ENCODE data around the gene CBLC.

GRCh38 chr19:44753626-44753931 lies 24.1 kb upstream of the CBLC start:
- TF ChIP-seq POLR2AphosphoS5 (IDR thresholded peaks at IDR 0.05; ENCODE audit: low read depth, low read length) (no peak), TAF1 (IDR thresholded peaks at IDR 0.05; ENCODE audit: borderline replicate concordance, insufficient read depth, low read length) (no peak), FOXP2 (optimal IDR thresholded peaks at IDR 0.05; ENCODE audit: borderline replicate concordance, extremely low read depth, extremely low read length, insufficient read depth) (no peak)
- TF ChIP-seq, protein P1, sequence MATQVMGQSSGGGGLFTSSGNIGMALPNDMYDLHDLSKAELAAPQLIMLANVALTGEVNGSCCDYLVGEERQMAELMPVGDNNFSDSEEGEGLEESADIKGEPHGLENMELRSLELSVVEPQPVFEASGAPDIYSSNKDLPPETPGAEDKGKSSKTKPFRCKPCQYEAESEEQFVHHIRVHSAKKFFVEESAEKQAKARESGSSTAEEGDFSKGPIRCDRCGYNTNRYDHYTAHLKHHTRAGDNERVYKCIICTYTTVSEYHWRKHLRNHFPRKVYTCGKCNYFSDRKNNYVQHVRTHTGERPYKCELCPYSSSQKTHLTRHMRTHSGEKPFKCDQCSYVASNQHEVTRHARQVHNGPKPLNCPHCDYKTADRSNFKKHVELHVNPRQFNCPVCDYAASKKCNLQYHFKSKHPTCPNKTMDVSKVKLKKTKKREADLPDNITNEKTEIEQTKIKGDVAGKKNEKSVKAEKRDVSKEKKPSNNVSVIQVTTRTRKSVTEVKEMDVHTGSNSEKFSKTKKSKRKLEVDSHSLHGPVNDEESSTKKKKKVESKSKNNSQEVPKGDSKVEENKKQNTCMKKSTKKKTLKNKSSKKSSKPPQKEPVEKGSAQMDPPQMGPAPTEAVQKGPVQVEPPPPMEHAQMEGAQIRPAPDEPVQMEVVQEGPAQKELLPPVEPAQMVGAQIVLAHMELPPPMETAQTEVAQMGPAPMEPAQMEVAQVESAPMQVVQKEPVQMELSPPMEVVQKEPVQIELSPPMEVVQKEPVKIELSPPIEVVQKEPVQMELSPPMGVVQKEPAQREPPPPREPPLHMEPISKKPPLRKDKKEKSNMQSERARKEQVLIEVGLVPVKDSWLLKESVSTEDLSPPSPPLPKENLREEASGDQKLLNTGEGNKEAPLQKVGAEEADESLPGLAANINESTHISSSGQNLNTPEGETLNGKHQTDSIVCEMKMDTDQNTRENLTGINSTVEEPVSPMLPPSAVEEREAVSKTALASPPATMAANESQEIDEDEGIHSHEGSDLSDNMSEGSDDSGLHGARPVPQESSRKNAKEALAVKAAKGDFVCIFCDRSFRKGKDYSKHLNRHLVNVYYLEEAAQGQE (IDR thresholded peaks at IDR 0.05; ENCODE audit: insufficient read depth in 1 of 2, low read depth in 2 of 2, low read length in 2 of 2) = no peak
